Mesendoderm (in vitro differentiated cells): Measurements from ENCODE around the gene RELL1.

Experiments used
- DNase-seq: peaks from one replicate; pipeline ENCODE4 v3.0.0; 2013
- H2AK5ac ChIP-seq: 2 replicates; pipeline ENCODE4 v1.6.1; 2013; ENCODE audit warnings: low read length, inconsistent platforms
- H2BK120ac ChIP-seq: 2 replicates; pipeline ENCODE4 v1.6.1; 2013; ENCODE audit warnings: low read depth, mild to moderate bottlenecking, low read length, moderate library complexity, mixed read lengths
- H2BK15ac ChIP-seq: replicated peaks from 2 replicates; pipeline ENCODE4 v1.6.1; 2013; ENCODE audit warnings: low read depth, mild to moderate bottlenecking, moderate library complexity
- H2BK5ac ChIP-seq: 2 replicates; pipeline ENCODE4 v1.6.1; 2013; ENCODE audit warnings: low read length, inconsistent platforms
- H3K18ac ChIP-seq: 2 replicates; pipeline ENCODE4 v1.6.1; 2013; ENCODE audit warnings: mild to moderate bottlenecking, low read length, mixed read lengths
- H3K23ac ChIP-seq: one replicate; pipeline ENCODE4 v1.6.1; 2013; ENCODE audit warnings: low read length
- H3K27ac ChIP-seq: 2 replicates; pipeline ENCODE4 v1.5.1; 2013; ENCODE audit warnings: low read depth, mild to moderate bottlenecking, inconsistent platforms, low read length, moderate library complexity
- H3K27me3 ChIP-seq: 2 replicates; pipeline ENCODE4 v1.6.1; 2013; ENCODE audit warnings: low read length, control low read depth, mild to moderate bottlenecking, inconsistent platforms; ENCODE audit not compliant: insufficient read depth, poor library complexity
- H3K36me3 ChIP-seq: 2 replicates; pipeline ENCODE4 v1.6.1; 2013; ENCODE audit warnings: low read length, inconsistent platforms; ENCODE audit not compliant: control insufficient read depth, insufficient read depth
- H3K4ac ChIP-seq: one replicate; pipeline ENCODE4 v1.6.1; 2013; ENCODE audit warnings: low read depth, mild to moderate bottlenecking, low read length, moderate library complexity
- H3K4me1 ChIP-seq: 2 replicates; pipeline ENCODE4 v1.6.1; 2013; ENCODE audit warnings: low read depth, low read length, inconsistent platforms; ENCODE audit not compliant: control insufficient read depth
- H3K4me2 ChIP-seq: 2 replicates; pipeline ENCODE4 v1.6.1; 2013; ENCODE audit warnings: low read length
- H3K4me3 ChIP-seq: 2 replicates; pipeline ENCODE4 v1.5.1; 2013; ENCODE audit warnings: mild to moderate bottlenecking, low read length
- H3K56ac ChIP-seq: one replicate; pipeline ENCODE4 v1.6.1; 2013; ENCODE audit warnings: low read length
- H3K79me1 ChIP-seq: 2 replicates; pipeline ENCODE4 v1.6.1; 2013; ENCODE audit warnings: low read length, inconsistent platforms
- H3K79me2 ChIP-seq: 2 replicates; pipeline ENCODE4 v1.6.1; 2013; ENCODE audit warnings: mild to moderate bottlenecking, low read length; ENCODE audit not compliant: control insufficient read depth, insufficient read depth
- H3K9ac ChIP-seq: 2 replicates; pipeline ENCODE4 v1.6.1; 2013; ENCODE audit warnings: low read length, inconsistent platforms
- H4K5ac ChIP-seq: one replicate; pipeline ENCODE4 v1.6.1; 2013; ENCODE audit warnings: low read length
- H4K8ac ChIP-seq: one replicate; pipeline ENCODE4 v1.6.1; 2013; ENCODE audit warnings: low read depth, mild to moderate bottlenecking, control low read depth, low read length, moderate library complexity
- WGBS: extraction: QIAGEN DNeasy Blood & Tissue Kit; methylation state at CpG from one replicate; pipeline ENCODE4 v1.1.7; 2013; ENCODE audit warnings: low lambda C conversion rate, missing lambda C conversion rate; ENCODE audit not compliant: insufficient coverage; ENCODE audit errors: extremely low coverage; 5-methylcytosine and 5-hydroxymethylcytosine counted together

RELL1 gene

GRCh38 chr4:37599092-37599790, 86.9 kb downstream of the RELL1 start:
- Histone ChIP-seq H3K4ac (no peak overlapping the region), H4K5ac (no peak overlapping the region), H2AK5ac (no peak overlapping the region), H3K27me3 (no peaks in the 10 kb centered on the region), H2BK5ac (no peak overlapping the region), H2BK120ac (no peak overlapping the region), H3K36me3 (no peaks in the 10 kb centered on the region), H3K4me2 (no peak overlapping the region), H4K8ac (no peak overlapping the region), H3K79me1 (no peaks in the 10 kb centered on the region), H3K23ac (no peak overlapping the region), H3K18ac (no peak overlapping the region), H2BK15ac (no peak overlapping the region), H3K56ac (no peak overlapping the region), H3K79me2 (no peaks in the 10 kb centered on the region), H3K4me3 (no peak overlapping the region), H3K9ac (no peak overlapping the region), H3K27ac (no peak overlapping the region), H3K4me1 (no peaks in the 10 kb centered on the region)
- DNase-seq, result no peak
- no CpG with 5 or more reads among the region's 9 CpGs for WGBS

DNA sequence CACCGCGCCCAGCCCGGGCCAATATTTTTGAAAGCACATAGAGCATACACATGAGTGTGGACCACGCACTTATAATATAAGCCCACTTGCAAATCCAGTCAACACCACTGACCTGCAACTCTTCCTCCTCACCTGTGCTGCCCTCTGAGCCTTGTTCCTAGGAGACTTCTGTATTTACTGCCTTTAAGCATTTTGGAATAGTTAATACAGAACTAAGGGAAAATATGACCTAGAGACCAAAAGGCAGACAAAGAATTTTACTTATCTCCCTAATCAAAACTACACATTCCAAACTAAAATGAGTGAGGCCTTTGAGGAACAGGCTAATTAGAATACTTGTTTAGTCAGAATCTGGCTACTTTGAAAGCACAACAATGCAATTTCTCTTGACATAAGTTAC, 89.1 kb downstream of the RELL1 start:
- Histone ChIP-seq H3K4me1 (no peaks in the 10 kb centered on the region), H3K4ac (no peak overlapping the region), H3K23ac (no peak overlapping the region), H2BK5ac (no peak overlapping the region), H3K79me1 (no peaks in the 10 kb centered on the region), H3K36me3 (no peaks in the 10 kb centered on the region), H2AK5ac (no peak overlapping the region), H3K27ac (no peak overlapping the region), H3K56ac (no peak overlapping the region), H3K9ac (no peak overlapping the region), H3K4me3 (no peak overlapping the region), H3K27me3 (no peaks in the 10 kb centered on the region), H2BK15ac (no peak overlapping the region), H4K5ac (no peak overlapping the region), H2BK120ac (no peak overlapping the region), H3K4me2 (no peak overlapping the region), H3K79me2 (no peaks in the 10 kb centered on the region), H4K8ac (no peak overlapping the region), H3K18ac (no peak overlapping the region)
- no CpG with 5 or more reads among the region's 4 CpGs for WGBS
- DNase-seq, result no peak

- H3K23ac ChIP-seq, result no peak overlapping the region
- no peak overlapping the region for H3K9ac ChIP-seq
- H2BK5ac ChIP-seq, result no peak overlapping the region
- no peak overlapping the region for H2BK120ac ChIP-seq
- no peaks in the 10 kb centered on the region for H3K79me2 ChIP-seq
- H3K4me3 ChIP-seq, result no peak overlapping the region
- H3K79me1 ChIP-seq, result no peaks in the 10 kb centered on the region
- H3K4ac ChIP-seq, result no peak overlapping the region
- no peak overlapping the region for H3K27ac ChIP-seq
- no peak for DNase-seq
- H2BK15ac ChIP-seq, result no peak overlapping the region
- H3K18ac ChIP-seq, result no peak overlapping the region
- WGBS, result no CpG with 5 or more reads among the region's 12 CpGs
- no peak overlapping the region for H2AK5ac ChIP-seq
- H3K27me3 ChIP-seq, result no peaks in the 10 kb centered on the region
- H3K56ac ChIP-seq, result no peak overlapping the region
- H3K4me2 ChIP-seq, result no peak overlapping the region
- H4K8ac ChIP-seq, result no peak overlapping the region
- no peak overlapping the region for H4K5ac ChIP-seq
- H3K36me3 ChIP-seq, result no peaks in the 10 kb centered on the region
- no peaks in the 10 kb centered on the region for H3K4me1 ChIP-seq
Observed at GRCh38 chr4:37595875-37596680, 90.1 kb downstream of the RELL1 start.

GRCh38 chr4:37594099-37594498, 92.1 kb downstream of the RELL1 start:
- Histone ChIP-seq H4K5ac (no peak overlapping the region), H3K18ac (no peak overlapping the region), H2BK5ac (no peak overlapping the region), H3K4me2 (no peak overlapping the region), H2BK120ac (no peak overlapping the region), H3K4me1 (no peaks in the 10 kb centered on the region), H3K4ac (no peak overlapping the region), H4K8ac (no peak overlapping the region), H3K79me1 (no peaks in the 10 kb centered on the region), H3K56ac (no peak overlapping the region), H3K23ac (no peak overlapping the region), H3K27ac (no peak overlapping the region), H2BK15ac (no peak overlapping the region), H2AK5ac (no peak overlapping the region), H3K36me3 (no peaks in the 10 kb centered on the region), H3K9ac (no peak overlapping the region), H3K79me2 (no peaks in the 10 kb centered on the region), H3K27me3 (no peaks in the 10 kb centered on the region), H3K4me3 (no peak overlapping the region)
- no CpG with 5 or more reads among the region's 2 CpGs for WGBS
- no peak for DNase-seq

- Histone ChIP-seq H3K36me3 (no peaks in the 10 kb centered on the region), H3K4me3 (no peak overlapping the region), H4K5ac (no peak overlapping the region), H2AK5ac (no peak overlapping the region), H3K18ac (no peak overlapping the region), H3K27me3 (no peaks in the 10 kb centered on the region), H3K4me1 (no peaks in the 10 kb centered on the region), H3K4ac (no peak overlapping the region), H2BK5ac (no peak overlapping the region), H3K23ac (no peak overlapping the region), H3K4me2 (no peak overlapping the region), H3K56ac (no peak overlapping the region), H3K9ac (no peak overlapping the region), H3K27ac (no peak overlapping the region), H2BK15ac (no peak overlapping the region), H2BK120ac (no peak overlapping the region), H3K79me2 (no peaks in the 10 kb centered on the region), H3K79me1 (no peaks in the 10 kb centered on the region), H4K8ac (no peak overlapping the region)
- no peak for DNase-seq
- no CpG with 5 or more reads among the region's 1 CpG for WGBS
Observed at GRCh38 chr4:37591349-37591748, 94.8 kb downstream of the RELL1 start.
